ENCODE data around the gene LYRM4.

DNA sequence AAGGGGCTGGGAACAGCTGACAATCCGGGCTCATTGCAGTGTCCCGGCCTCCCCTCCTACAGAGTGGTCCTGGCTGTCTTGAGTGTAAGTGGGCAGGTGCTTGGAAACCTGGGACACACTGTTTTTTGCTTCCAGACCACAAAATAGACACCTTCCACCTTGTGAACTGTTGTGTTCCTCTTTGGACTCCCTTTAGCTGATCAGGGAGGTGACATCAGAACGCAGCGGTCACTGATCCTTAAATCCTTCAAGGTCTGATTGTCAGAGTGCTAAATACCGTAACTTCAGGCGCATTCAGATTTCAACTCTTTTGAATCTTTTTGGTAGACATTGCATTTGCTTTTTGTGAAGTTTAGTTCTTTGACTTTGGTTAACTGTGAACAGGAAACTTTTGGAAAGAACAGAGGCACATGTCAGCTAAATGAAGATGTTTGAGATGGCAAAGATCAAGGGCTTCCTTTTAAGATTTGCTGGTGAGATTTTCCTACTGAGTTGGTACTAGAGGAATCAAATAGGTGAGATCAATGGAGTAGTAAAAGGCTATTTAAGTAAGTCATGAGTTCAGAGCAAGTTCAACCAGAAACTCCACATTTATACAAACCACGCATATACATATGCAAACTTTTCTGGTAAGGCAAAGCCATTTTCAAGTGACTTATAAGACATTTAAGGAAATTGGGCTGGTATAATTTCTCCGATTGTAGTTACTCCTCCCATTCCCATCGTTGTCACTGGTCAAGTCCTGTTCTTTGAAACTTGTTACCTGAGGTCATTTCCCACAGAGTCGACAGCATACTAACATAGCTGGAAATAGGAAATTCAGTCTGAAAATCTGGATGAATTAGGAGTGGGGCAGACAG lies 169.3 kb downstream of the LYRM4 start:
- no peak for TF ChIP-seq ZNF331 (CRISPR knock-in tag; IDR thresholded peaks at IDR 0.05; ENCODE audit: low read depth)
- TF ChIP-seq, protein P1, sequence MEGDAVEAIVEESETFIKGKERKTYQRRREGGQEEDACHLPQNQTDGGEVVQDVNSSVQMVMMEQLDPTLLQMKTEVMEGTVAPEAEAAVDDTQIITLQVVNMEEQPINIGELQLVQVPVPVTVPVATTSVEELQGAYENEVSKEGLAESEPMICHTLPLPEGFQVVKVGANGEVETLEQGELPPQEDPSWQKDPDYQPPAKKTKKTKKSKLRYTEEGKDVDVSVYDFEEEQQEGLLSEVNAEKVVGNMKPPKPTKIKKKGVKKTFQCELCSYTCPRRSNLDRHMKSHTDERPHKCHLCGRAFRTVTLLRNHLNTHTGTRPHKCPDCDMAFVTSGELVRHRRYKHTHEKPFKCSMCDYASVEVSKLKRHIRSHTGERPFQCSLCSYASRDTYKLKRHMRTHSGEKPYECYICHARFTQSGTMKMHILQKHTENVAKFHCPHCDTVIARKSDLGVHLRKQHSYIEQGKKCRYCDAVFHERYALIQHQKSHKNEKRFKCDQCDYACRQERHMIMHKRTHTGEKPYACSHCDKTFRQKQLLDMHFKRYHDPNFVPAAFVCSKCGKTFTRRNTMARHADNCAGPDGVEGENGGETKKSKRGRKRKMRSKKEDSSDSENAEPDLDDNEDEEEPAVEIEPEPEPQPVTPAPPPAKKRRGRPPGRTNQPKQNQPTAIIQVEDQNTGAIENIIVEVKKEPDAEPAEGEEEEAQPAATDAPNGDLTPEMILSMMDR (conservative IDR thresholded peaks at IDR 0.05; ENCODE audit: low read depth in 2 of 2): no peak
- no peak for TF ChIP-seq EZH2 (IDR thresholded peaks at IDR 0.05; ENCODE audit: low read depth, unreplicated experiment)
- no peak for TF ChIP-seq EZH2phosphoT487 (IDR thresholded peaks at IDR 0.05; ENCODE audit: unreplicated experiment)
- no peak for TF ChIP-seq POLR2AphosphoS5 (IDR thresholded peaks at IDR 0.05; ENCODE audit: low read depth)
